ENCODE data around the gene PPCS.

Gene PPCS

DNA sequence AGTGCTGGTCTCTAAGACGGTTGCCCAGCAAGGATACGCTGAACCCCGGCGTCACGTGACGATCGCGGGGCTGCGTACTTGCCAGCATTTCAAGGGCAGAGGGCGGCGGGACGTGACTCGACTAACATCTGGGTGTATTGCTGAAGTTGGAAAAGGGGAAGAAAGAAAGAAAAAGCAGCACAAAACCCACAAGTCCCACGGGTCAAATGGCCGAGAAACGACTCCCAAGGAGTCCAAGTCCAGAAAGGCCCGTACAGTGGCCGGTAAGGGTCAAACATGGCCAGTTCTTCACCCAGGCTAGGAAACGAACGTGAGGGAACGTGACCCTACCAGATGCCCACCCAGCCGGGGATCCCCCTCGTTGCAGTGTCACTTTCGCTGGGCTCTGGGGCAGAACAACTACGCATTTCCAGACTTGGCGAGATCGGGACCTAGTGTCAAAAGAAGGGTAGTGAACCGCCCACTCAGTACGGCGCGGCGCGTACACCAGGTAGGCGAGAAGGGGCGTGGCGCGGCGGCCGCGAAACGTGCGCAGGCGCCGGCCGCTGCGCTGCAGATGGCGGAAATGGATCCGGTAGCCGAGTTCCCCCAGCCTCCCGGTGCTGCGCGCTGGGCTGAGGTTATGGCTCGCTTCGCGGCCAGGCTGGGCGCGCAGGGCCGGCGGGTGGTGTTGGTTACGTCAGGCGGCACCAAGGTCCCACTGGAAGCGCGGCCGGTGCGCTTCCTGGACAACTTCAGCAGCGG, at the start of gene PPCS, which contains the start of gene ZMYND12:
PPCS (plus strand) TSS at position 534 of the 744 bp plus-strand sequence; CDS start at position 557, 23 bp downstream.
ZMYND12 (minus strand) TSS at position 13 of the 744 bp plus-strand sequence. CDS start 25 bp downstream, outside the sequence.
- DNase-seq (peak; percentile 93), ATAC-seq (peak; percentile 92)
- peak within 1 kb of the TSS; percentile 94 for H3K4me3 Mint-ChIP-seq
- H3K27me3 Mint-ChIP-seq: peaks cover 2% of the 10 kb centered on the region
- peak within 1 kb of the TSS; percentile 100 for H3K27ac Mint-ChIP-seq
- H3K9me3 Mint-ChIP-seq: no peaks in the 10 kb centered on the region
- H3K4me1 Mint-ChIP-seq: peaks cover 38% of the 10 kb centered on the region
- H3K36me3 Mint-ChIP-seq (ENCODE audit: low read depth): peaks cover 39% of the 10 kb centered on the region

DNA sequence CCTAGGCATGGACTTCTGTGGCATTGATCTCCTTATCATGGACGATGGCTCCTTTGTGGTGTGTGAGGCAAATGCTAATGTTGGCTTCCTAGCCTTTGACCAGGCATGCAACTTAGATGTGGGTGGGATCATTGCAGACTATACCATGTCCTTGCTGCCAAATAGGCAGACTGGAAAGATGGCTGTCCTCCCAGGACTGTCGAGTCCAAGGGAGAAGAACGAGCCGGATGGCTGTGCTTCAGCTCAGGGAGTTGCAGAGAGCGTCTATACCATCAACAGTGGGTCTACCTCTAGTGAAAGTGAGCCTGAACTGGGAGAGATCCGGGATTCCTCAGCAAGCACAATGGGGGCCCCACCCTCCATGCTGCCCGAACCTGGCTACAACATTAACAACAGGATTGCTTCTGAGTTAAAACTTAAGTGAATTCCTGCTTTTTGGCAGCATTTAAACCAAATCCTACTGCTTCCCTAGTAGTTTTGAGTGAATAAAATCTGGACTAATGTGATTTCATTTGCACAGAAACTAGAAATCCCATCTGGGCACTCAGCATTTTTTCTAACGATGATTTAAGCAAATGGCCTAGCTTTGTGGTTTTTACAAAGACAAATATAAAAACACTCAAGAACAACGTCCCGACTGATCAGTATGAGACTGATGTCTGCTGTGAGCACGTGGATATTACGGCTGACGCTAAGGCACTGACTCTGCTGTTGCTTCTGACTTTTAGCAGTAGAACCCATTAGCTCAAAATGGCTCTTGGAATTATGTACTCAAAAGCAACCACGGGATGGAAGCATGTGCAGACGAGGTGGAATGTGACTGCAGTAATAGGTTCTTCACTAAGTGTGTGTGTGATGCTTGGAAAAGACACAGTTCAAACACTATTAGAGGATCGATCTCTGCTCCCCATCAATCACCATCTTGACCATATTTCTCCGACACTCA, 41.5 kb upstream of the PPCS start:
- no peak overlapping the region for H3K27ac Mint-ChIP-seq
- H3K9me3 Mint-ChIP-seq: no peaks in the 10 kb centered on the region
- ATAC-seq (no peak), DNase-seq (no peak)
- no peak overlapping the region for H3K4me3 Mint-ChIP-seq
- H3K4me1 Mint-ChIP-seq: no peaks in the 10 kb centered on the region
- H3K36me3 Mint-ChIP-seq (ENCODE audit: low read depth): no peaks in the 10 kb centered on the region
- H3K27me3 Mint-ChIP-seq: no peaks in the 10 kb centered on the region

DNA sequence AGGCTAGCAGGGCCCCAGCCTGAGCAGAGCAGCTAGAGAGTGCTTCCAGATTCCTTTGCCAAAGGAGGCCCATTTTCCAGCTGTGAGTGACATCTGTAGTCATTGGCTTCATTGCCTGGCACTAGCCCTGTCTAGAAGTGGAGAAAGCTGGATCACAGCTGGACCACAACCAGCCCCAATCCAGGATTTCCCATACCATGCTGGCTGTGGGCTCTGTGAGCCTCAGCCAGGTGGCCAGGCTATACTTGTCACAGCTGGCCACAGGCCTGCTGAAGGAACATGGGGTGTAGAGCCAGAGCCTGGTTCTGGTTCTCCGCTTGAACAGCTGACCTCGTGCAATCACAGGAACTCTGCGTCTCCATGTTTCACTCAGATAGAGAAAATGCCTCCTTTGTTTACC, 39.2 kb upstream of the PPCS start:
- H3K36me3 Mint-ChIP-seq (ENCODE audit: low read depth): no peaks in the 10 kb centered on the region
- ATAC-seq: no peak
- H3K4me1 Mint-ChIP-seq: no peaks in the 10 kb centered on the region
- H3K9me3 Mint-ChIP-seq: no peaks in the 10 kb centered on the region
- no peak overlapping the region for H3K4me3 Mint-ChIP-seq
- H3K27me3 Mint-ChIP-seq: no peaks in the 10 kb centered on the region
- DNase-seq: no peak
- no peak overlapping the region for H3K27ac Mint-ChIP-seq

DNA sequence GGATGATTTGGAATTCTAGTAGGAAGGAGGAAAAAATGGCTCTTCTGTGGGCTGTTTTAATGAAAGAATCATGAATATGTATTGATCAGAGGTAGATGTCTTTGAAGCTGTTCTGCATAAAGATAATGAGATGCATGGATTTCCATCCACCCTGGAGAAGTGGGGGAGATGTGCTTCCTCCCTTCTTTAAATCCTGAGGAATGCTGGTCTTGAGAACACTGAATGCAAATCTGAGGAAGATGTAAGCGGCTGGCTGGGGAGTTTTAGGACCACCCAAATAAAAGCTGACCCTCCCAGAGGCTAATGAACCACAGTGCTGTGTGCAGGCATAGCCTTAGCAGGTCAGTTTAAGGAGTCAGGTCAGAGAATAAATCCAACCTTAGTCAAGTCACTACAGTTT, 37.8 kb upstream of the PPCS start:
- H3K4me1 Mint-ChIP-seq: no peaks in the 10 kb centered on the region
- DNase-seq (no peak), ATAC-seq (no peak)
- H3K27ac Mint-ChIP-seq: no peak overlapping the region
- H3K36me3 Mint-ChIP-seq (ENCODE audit: low read depth): no peaks in the 10 kb centered on the region
- no peaks in the 10 kb centered on the region for H3K9me3 Mint-ChIP-seq
- no peaks in the 10 kb centered on the region for H3K27me3 Mint-ChIP-seq
- H3K4me3 Mint-ChIP-seq: no peak overlapping the region

DNA sequence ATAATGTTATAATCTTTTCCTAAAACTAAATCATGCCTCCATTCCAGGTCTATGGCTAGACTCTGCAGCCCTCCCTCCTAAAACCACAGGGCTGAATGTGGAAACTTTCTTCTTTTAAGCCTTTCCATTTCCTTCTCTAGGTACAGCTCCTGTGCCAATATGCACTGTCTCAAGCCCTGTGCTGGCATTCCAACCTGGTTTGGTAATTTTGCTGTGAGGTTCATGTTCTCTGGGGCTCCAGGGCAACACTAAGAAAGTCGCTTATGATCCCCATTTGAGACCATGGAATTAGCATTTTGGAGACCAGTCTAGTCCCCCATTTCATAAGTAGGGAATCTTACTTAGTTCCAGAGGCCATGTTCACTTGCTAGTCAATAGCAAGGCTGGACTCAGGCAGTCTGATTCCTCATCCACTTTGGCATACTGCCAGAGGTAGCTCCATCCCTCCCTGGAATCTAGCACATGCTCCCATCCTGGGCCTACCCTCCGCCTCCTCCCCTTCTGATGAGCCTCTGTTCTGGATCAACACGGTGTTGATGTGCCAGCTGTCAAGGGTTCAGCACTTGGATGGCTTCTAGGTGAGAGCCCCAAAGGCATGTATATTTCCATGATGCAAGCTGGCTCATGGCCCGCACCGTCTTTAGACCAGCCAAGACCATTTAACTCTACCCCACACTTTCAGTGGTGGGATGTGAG, 37.1 kb upstream of the PPCS start:
- no peaks in the 10 kb centered on the region for H3K36me3 Mint-ChIP-seq (ENCODE audit: low read depth)
- ATAC-seq: no peak

DNA sequence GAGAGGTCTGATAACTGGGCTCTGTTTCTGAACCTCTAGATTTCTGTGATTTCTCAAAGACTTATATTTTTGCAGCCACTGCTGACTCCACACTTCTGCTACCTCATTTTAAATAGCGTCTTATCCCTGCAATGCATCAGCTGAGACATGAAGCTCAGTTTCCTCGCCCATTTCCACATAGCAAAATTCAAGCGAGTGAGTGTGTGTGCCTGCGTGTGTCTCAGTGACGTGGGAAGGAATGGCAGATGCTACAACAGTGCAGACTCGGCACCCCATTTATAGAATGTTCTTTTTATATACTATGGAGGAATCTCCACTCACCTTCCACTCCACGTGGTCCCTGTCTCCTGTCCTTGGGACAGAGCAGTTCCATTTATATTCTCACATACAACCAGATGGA, 36.2 kb upstream of the PPCS start:
- H3K4me3 Mint-ChIP-seq: no peak overlapping the region
- no peaks in the 10 kb centered on the region for H3K27me3 Mint-ChIP-seq
- H3K27ac Mint-ChIP-seq: no peak overlapping the region
- DNase-seq (no peak), ATAC-seq (no peak)
- no peaks in the 10 kb centered on the region for H3K9me3 Mint-ChIP-seq
- no peaks in the 10 kb centered on the region for H3K4me1 Mint-ChIP-seq
- H3K36me3 Mint-ChIP-seq (ENCODE audit: low read depth): no peaks in the 10 kb centered on the region

More for the DNA sequence above, 37.1 kb upstream of the PPCS start:
- Mint-ChIP-seq H3K4me3 (no peak overlapping the region), H3K9me3 (no peaks in the 10 kb centered on the region), H3K27me3 (no peaks in the 10 kb centered on the region), H3K4me1 (no peaks in the 10 kb centered on the region), H3K27ac (no peak overlapping the region)
- DNase-seq: no peak

DNA sequence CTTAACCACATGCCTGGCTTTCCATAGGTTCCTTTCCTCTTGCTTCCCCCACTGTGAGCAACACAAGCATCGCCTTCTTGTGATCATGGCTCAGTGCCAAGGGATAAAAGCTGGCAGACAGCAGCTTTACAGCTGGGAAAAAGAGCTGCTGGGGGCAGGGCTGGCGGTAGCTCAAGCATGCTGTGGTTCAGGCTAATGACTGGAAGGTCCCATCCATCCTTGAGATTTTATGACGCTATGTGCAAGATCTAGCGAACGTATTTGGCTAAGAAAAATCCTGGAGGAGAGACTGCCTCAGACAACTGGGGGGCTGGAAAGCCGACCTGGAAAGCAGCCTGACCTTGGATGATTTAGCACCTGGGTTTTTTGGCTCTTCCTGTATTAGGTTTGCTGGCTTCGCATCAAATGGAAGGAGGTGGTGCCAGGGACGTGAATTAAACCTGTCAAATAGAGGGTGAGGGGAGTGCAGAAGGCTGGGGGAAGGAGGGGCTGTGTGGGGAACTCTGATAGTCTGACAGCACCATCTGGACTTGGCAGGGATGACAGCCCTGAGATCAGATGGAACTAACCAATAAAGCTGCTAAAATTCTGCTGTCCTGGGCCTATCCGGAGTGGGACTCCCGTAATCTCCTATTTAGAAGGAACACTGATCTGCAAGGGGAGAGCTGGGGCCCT, 35.3 kb upstream of the PPCS start:
- H3K4me3 Mint-ChIP-seq: no peak overlapping the region
- H3K4me1 Mint-ChIP-seq: no peaks in the 10 kb centered on the region
- no peak overlapping the region for H3K27ac Mint-ChIP-seq
- DNase-seq (no peak), ATAC-seq (no peak)
- no peaks in the 10 kb centered on the region for H3K27me3 Mint-ChIP-seq
- no peaks in the 10 kb centered on the region for H3K36me3 Mint-ChIP-seq (ENCODE audit: low read depth)
- no peaks in the 10 kb centered on the region for H3K9me3 Mint-ChIP-seq

DNA sequence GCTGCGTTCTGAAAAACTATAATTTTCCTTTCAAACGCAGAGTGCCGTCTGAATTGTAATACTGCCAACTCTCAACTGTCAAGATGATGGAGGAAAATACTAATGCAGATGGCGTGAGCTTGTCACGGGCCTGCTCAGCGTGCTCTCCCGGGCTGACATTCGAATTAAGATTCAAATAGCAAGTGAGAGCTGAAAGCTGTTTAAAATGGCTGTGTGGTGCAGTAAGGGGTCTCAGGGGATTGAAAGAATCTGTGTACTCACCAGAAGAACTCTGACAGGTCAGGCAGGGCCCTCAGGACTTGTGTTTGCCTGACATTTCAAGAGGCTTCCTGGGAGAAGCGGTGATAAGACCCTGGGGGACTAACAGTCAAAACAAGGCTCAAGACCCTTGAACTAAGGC, 33.6 kb upstream of the PPCS start:
- H3K27ac Mint-ChIP-seq: no peak overlapping the region
- H3K36me3 Mint-ChIP-seq (ENCODE audit: low read depth): no peaks in the 10 kb centered on the region
- H3K4me3 Mint-ChIP-seq: no peak overlapping the region
- H3K4me1 Mint-ChIP-seq: no peaks in the 10 kb centered on the region
- ATAC-seq (no peak), DNase-seq (no peak)
- H3K27me3 Mint-ChIP-seq: no peaks in the 10 kb centered on the region
- H3K9me3 Mint-ChIP-seq: no peaks in the 10 kb centered on the region

DNA sequence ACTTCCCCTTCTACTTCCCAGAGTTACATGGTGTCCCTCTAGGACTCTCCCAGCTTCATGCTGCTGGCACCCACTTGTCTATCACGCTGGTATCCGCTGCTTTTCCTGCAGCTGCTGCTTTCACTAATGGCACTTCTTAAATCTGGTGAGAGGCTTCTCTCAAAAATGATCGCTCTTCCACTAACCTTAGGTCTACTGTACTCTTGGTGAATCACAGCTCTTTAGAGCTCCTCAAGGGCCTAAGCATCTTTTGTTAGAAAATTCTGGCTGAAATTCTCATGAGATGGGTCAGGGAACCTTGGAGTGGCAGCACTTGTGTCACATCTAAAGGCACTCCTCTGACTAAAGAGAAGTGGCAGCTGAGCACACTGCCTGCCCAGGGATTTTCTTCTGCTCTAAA, 32.7 kb upstream of the PPCS start:
- DNase-seq: no peak
- H3K27ac Mint-ChIP-seq: no peak overlapping the region
- no peaks in the 10 kb centered on the region for H3K9me3 Mint-ChIP-seq
- ATAC-seq: no peak
- H3K4me1 Mint-ChIP-seq: no peaks in the 10 kb centered on the region
- H3K4me3 Mint-ChIP-seq: no peak overlapping the region
- no peaks in the 10 kb centered on the region for H3K36me3 Mint-ChIP-seq (ENCODE audit: low read depth)
- H3K27me3 Mint-ChIP-seq: no peaks in the 10 kb centered on the region

DNA sequence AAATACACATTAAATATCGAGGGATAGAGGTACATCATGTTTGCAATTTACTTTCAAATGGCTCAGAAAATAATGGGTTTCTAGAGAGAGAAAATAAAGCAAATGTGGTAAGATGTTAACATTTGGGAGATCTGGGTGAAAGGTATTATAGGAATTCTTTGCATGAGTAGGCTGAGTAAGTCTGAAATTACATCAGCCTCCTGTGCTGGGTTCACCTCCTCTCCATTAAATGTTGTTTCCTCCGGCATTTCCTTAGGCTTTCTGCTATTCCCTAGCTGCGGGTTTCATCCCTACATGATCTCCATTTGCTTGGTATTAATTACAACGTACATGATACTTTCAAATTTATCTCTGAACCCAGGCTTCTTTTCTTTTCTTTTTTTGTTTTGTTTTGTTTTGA, 32.1 kb upstream of the PPCS start:
- no peak for DNase-seq
- no peak for ATAC-seq
- no peak overlapping the region for H3K27ac Mint-ChIP-seq
- H3K4me1 Mint-ChIP-seq: no peaks in the 10 kb centered on the region
- H3K36me3 Mint-ChIP-seq (ENCODE audit: low read depth): no peaks in the 10 kb centered on the region
- no peaks in the 10 kb centered on the region for H3K27me3 Mint-ChIP-seq
- no peaks in the 10 kb centered on the region for H3K9me3 Mint-ChIP-seq
- no peak overlapping the region for H3K4me3 Mint-ChIP-seq

DNA sequence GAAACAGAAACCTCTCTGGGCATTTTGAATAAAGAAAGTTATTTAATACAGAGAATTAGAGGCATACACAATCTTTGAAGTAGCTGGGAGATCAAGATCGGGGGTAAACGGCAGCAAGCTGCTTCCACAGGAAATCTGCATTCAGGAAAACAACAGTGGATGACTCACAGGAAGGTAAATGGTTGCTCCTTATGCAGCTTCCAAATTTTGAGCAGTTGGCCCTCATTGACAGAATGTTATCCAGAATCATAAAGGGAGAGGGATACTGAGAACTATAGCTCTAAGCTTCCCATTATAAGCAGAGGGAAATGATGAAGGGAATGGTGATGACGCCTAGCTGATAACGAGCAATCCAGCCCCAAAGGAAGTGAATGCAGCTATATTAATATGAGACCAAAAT, 29.1 kb upstream of the PPCS start:
- no peaks in the 10 kb centered on the region for H3K36me3 Mint-ChIP-seq (ENCODE audit: low read depth)

DNA sequence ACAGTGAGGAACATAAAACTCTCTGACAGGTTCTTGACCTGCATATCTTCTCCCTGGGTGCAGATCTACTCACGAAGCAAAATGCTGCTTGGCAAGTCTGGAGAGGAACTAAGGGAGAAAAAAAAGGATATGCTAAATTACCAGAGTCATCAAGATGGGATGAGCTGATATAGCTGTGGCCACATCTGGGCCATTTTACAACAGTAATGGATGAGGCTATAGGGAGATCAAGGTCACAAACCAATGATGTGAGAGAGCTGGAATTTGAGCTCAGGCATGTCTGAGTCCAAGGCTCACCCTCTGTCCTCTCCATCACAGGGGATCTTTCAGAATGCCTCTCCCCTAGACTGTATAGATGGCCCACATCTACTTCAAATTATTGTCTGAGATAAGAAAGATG, 26.7 kb upstream of the PPCS start:
- no peaks in the 10 kb centered on the region for H3K4me1 Mint-ChIP-seq
- ATAC-seq (no peak), DNase-seq (no peak)
- H3K36me3 Mint-ChIP-seq (ENCODE audit: low read depth): no peaks in the 10 kb centered on the region
- no peaks in the 10 kb centered on the region for H3K9me3 Mint-ChIP-seq
- no peaks in the 10 kb centered on the region for H3K27me3 Mint-ChIP-seq
- no peak overlapping the region for H3K4me3 Mint-ChIP-seq
- no peak overlapping the region for H3K27ac Mint-ChIP-seq

More for the DNA sequence above, 29.1 kb upstream of the PPCS start:
- Mint-ChIP-seq H3K27ac (no peak overlapping the region), H3K9me3 (no peaks in the 10 kb centered on the region), H3K4me1 (no peaks in the 10 kb centered on the region), H3K27me3 (no peaks in the 10 kb centered on the region), H3K4me3 (no peak overlapping the region)
- DNase-seq: no peak
- no peak for ATAC-seq

DNA sequence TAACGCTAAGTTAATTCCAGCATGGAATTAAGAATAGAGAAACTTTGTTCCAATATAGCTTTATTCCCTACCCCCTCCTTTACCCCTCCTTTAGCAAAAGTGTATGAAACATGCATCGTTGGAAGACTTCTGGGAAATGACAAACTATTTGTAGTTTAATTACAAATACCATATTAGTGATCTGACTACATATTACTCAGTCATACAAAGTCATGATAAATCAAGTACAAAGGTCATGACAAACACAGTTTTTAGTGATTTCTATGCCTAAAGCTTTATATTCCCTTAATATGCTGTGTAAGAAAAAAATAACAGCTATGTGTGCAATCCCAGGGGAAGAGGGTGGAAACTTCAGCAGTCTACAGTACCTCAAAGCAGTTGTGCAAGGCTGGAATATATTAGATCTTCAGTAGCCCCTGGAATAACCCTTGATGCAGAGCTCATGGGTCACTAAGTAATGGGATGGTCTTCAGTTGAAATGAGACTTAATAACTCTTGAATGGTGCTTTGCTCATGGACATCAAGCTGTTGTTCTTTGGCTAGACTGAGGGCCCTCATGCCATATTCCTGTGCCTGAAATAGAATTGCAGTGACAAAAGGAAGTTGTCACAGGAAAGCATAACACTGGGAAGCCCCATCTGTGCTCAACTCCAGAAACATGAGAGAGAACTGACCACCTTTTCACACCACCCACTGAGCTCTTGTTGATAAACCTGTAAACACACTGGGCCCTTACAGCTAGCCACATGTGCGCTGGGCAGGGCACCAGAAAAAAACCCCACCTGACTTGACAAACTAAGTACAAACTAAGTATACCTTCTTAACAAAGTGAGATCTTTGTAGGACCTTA, 25.8 kb upstream of the PPCS start:
- no peaks in the 10 kb centered on the region for H3K27me3 Mint-ChIP-seq
- ATAC-seq: no peak
- H3K4me3 Mint-ChIP-seq: no peak overlapping the region
- DNase-seq: no peak
- H3K4me1 Mint-ChIP-seq: no peaks in the 10 kb centered on the region
- H3K9me3 Mint-ChIP-seq: no peaks in the 10 kb centered on the region
- H3K27ac Mint-ChIP-seq: no peak overlapping the region
- H3K36me3 Mint-ChIP-seq (ENCODE audit: low read depth): no peaks in the 10 kb centered on the region

Data from activated naive CD8-positive, alpha-beta T cell treated with anti-CD3 and anti-CD28 coated beads, Interleukin-2, amount 50 U/mL, for 24 hours (primary cell).